Mammary epithelial cell (primary cell): Measurements from ENCODE around the gene ATXN7L1.

Experiments
- CTCF ChIP-seq, 2 donors: IDR thresholded peaks in 1 of 2; conservative IDR thresholded peaks in 1 of 2; 2 replicates each; pipeline ENCODE4 v1.5.1; 2011 to 2012; ENCODE audit warnings: inconsistent platforms in 2 of 2, low read length in 2 of 2, mild to moderate bottlenecking in 2 of 2, control low read depth in 1 of 2, low read depth in 1 of 2; ENCODE audit not compliant: insufficient read depth in 1 of 2; ENCODE audit errors: extremely low read depth in 1 of 2
- EZH2 ChIP-seq: IDR thresholded peaks from 2 replicates; pipeline ENCODE4 v1.6.1; 2012; ENCODE audit warnings: low read length, inconsistent platforms, borderline replicate concordance

GRCh38 chr7:105662998-105663397 is 213.4 kb downstream of the ATXN7L1 start:
- TF ChIP-seq CTCF (conservative IDR thresholded peaks at IDR 0.05 in 1 of 2, IDR thresholded peaks at IDR 0.05 in 1 of 2; ENCODE audit: extremely low read depth in 1 of 2, insufficient read depth in 1 of 2, low read depth in 1 of 2, low read length in 2 of 2) (no peak), EZH2 (no peak)
